D721Med (cell line): ENCODE measurements around the gene SYCN.

Experiments
- DNase-seq: peaks from one replicate; pipeline ENCODE4 v3.0.0; 2011; ENCODE audit warnings: low spot score; ENCODE audit not compliant: insufficient read length
- FAIRE-seq: peaks from 2 replicates; lab custom pipeline; 2011; peaks lifted over from hg19 to GRCh38; lab: Jason Lieb, UNC
- TF ChIP-seq, protein P1 (sequence below): IDR thresholded peaks from 2 replicates; pipeline ENCODE4 v1.5.1; 2012; ENCODE audit warnings: mild to moderate bottlenecking, control low read depth; ENCODE audit not compliant: insufficient read depth; ENCODE audit errors: missing control alignments

Gene SYCN

GRCh38 chr19:39164289-39164688 is 39.8 kb downstream of the SYCN start:
- FAIRE-seq (no peak), DNase-seq (no peak)
- TF ChIP-seq, protein P1, sequence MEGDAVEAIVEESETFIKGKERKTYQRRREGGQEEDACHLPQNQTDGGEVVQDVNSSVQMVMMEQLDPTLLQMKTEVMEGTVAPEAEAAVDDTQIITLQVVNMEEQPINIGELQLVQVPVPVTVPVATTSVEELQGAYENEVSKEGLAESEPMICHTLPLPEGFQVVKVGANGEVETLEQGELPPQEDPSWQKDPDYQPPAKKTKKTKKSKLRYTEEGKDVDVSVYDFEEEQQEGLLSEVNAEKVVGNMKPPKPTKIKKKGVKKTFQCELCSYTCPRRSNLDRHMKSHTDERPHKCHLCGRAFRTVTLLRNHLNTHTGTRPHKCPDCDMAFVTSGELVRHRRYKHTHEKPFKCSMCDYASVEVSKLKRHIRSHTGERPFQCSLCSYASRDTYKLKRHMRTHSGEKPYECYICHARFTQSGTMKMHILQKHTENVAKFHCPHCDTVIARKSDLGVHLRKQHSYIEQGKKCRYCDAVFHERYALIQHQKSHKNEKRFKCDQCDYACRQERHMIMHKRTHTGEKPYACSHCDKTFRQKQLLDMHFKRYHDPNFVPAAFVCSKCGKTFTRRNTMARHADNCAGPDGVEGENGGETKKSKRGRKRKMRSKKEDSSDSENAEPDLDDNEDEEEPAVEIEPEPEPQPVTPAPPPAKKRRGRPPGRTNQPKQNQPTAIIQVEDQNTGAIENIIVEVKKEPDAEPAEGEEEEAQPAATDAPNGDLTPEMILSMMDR = no peak

GRCh38 chr19:39163621-39164020 is 40.4 kb downstream of the SYCN start:
- no peak for DNase-seq
- TF ChIP-seq, protein P1 = no peak
- no peak for FAIRE-seq

GRCh38 chr19:39162441-39163043 is 41.5 kb downstream of the SYCN start:
- TF ChIP-seq, protein P1 = no peak
- FAIRE-seq (no peak), DNase-seq (no peak)

GRCh38 chr19:39160889-39161672 is 43.0 kb downstream of the SYCN start:
- TF ChIP-seq, protein P1 = no peak
- FAIRE-seq (no peak), DNase-seq (no peak)

DNA sequence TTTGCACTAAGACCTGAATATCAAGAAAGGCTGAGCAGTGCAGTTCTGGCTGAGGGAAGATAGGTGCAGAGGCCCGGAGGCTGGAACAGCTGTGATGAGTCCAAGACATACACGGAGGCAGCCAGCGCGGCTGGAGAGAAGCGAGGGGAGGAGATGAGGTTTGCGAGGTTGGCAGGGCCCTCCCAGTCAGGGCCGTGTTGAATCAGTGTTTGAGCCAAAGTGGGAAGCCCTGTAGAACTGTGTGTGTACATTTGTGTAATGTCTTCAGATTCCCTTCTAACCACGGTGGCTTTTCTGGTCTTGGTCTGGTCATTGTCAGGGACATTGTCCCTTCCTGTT is 43.6 kb downstream of the SYCN start:
- DNase-seq (no peak), FAIRE-seq (no peak)
- TF ChIP-seq, protein P1 = no peak

GRCh38 chr19:39158646-39159260 is 45.3 kb downstream of the SYCN start:
- TF ChIP-seq, protein P1 = no peak
- DNase-seq = no peak
- FAIRE-seq = no peak
